IMR-90 (cell line): ENCODE results near the gene CRACR2B. TPM values are rescaled to one million over a fixed set of nuclear protein-coding genes. Genes with fewer than 3 reads are reported as not detected.

Experiments used
- ATAC-seq: fragments of 200-7000 bp; cut with Tn5 transposase; 2 replicates; pipeline ENCODE4 v1.9.1; 2020; ENCODE audit warnings: low read depth, mild to moderate bottlenecking, moderate library complexity
- BruUV-seq: library from RNA; stranded (reverse); fragments of 400-500 nt; replicated peaks from 2 replicates; lab custom pipeline; 2021; lab: Mats Ljungman, UMichigan
- CTCF ChIA-PET: fragments of 300-600 bp; formaldehyde crosslinking; extraction: SDS; loops from one replicate; lab custom pipeline; 2021; ENCODE audit warnings: antibody characterized with exemption; lab: Yijun Ruan, JAX
- POLR2A ChIA-PET: fragments of 300-600 bp; sonication (Branson Sonifier 250); formaldehyde crosslinking; loops from one replicate; lab custom pipeline; 2022; ENCODE audit warnings: antibody characterized with exemption; ENCODE audit not compliant: unreplicated experiment; lab: Charles Lee
- DNase-seq: peaks from one replicate; pipeline ENCODE4 v3.0.0; 2013
- H2AFZ ChIP-seq: replicated peaks from 2 replicates; pipeline ENCODE3; 2013; ENCODE audit warnings: low read length, mild to moderate bottlenecking; ENCODE audit not compliant: poor library complexity
- H2AK5ac ChIP-seq: 2 replicates; pipeline ENCODE4 v1.6.1; 2013; ENCODE audit warnings: low read depth, low read length, inconsistent platforms
- H2AK9ac ChIP-seq: replicated peaks from 2 replicates; pipeline ENCODE3; 2013; ENCODE audit warnings: mild to moderate bottlenecking, low read depth, low read length, moderate library complexity; ENCODE audit not compliant: poor library complexity
- H2BK120ac ChIP-seq: 2 replicates; pipeline ENCODE4 v1.6.1; 2013; ENCODE audit warnings: low read depth, low read length, inconsistent platforms
- H2BK15ac ChIP-seq: 3 replicates; pipeline ENCODE4 v1.6.1; 2013; ENCODE audit warnings: low read depth, low read length, inconsistent platforms
- H2BK20ac ChIP-seq: 2 replicates; pipeline ENCODE4 v1.6.1; 2013; ENCODE audit warnings: low read depth, mild to moderate bottlenecking, inconsistent platforms, low read length, moderate library complexity
- H2BK5ac ChIP-seq: 2 replicates; pipeline ENCODE4 v1.6.1; 2013; ENCODE audit warnings: mild to moderate bottlenecking, low read depth, low read length, inconsistent platforms; ENCODE audit not compliant: poor library complexity, severe bottlenecking
- H3K14ac ChIP-seq: replicated peaks from 2 replicates; pipeline ENCODE4 v1.6.1; 2013; ENCODE audit warnings: low read depth, low read length, inconsistent platforms
- H3K18ac ChIP-seq: 2 replicates; pipeline ENCODE4 v1.6.1; 2013; ENCODE audit warnings: low read depth, low read length, control low read depth
- H3K23ac ChIP-seq: 2 replicates; pipeline ENCODE4 v1.6.1; 2013; ENCODE audit warnings: low read depth, low read length, inconsistent platforms
- H3K27ac ChIP-seq: 2 replicates; pipeline ENCODE4 v1.5.1; 2013; ENCODE audit warnings: mild to moderate bottlenecking, control low read depth, low read length; ENCODE audit not compliant: insufficient read depth
- H3K27me3 ChIP-seq: 2 replicates; pipeline ENCODE4 v1.6.1; 2013; ENCODE audit warnings: low read length; ENCODE audit not compliant: control insufficient read depth, insufficient read depth
- H3K36me3 ChIP-seq: 2 replicates; pipeline ENCODE4 v1.6.1; 2013; ENCODE audit warnings: low read length, mixed read lengths; ENCODE audit not compliant: control insufficient read depth, insufficient read depth
- H3K4ac ChIP-seq: 2 replicates; pipeline ENCODE4 v1.6.1; 2013; ENCODE audit warnings: low read depth, low read length, inconsistent platforms
- H3K4me1 ChIP-seq: 2 replicates; pipeline ENCODE4 v1.6.1; 2013; ENCODE audit warnings: low read length, mixed read lengths; ENCODE audit not compliant: control insufficient read depth, insufficient read depth
- H3K4me2 ChIP-seq: 2 replicates; pipeline ENCODE4 v1.6.1; 2013; ENCODE audit warnings: low read depth, mild to moderate bottlenecking, control low read depth, low read length, moderate library complexity
- H3K4me3 ChIP-seq: 2 replicates; pipeline ENCODE4 v1.5.1; 2013; ENCODE audit warnings: low read depth, mild to moderate bottlenecking, control low read depth, low read length, moderate library complexity; ENCODE audit not compliant: insufficient read depth
- H3K56ac ChIP-seq: 2 replicates; pipeline ENCODE4 v1.6.1; 2013; ENCODE audit warnings: low read length, inconsistent platforms; ENCODE audit not compliant: insufficient read depth; ENCODE audit errors: extremely low read depth
- H3K79me1 ChIP-seq, 2 experiments: 2 replicates each; pipeline ENCODE4 v1.6.1; 2013; ENCODE audit warnings: low read length in 2 of 2, inconsistent platforms in 1 of 2, low read depth in 1 of 2
- H3K9ac ChIP-seq: 2 replicates; pipeline ENCODE4 v1.6.1; 2013; ENCODE audit warnings: low read depth, low read length, control low read depth
- H3K9me1 ChIP-seq: 2 replicates; pipeline ENCODE4 v1.6.1; 2013; ENCODE audit warnings: low read length, inconsistent platforms; ENCODE audit not compliant: insufficient read depth
- H3K9me3 ChIP-seq: 2 replicates; pipeline ENCODE4 v1.6.1; 2013; ENCODE audit warnings: low read length; ENCODE audit not compliant: control insufficient read depth, insufficient read depth
- H4K20me1 ChIP-seq: 2 replicates; pipeline ENCODE4 v1.6.1; 2013; ENCODE audit warnings: low read length, inconsistent platforms; ENCODE audit not compliant: insufficient read depth
- H4K5ac ChIP-seq: 2 replicates; pipeline ENCODE4 v1.6.1; 2013; ENCODE audit warnings: mild to moderate bottlenecking, low read depth, low read length, control low read depth
- H4K8ac ChIP-seq, 2 experiments: 2 replicates each; pipeline ENCODE4 v1.6.1; 2013; ENCODE audit warnings: low read depth in 2 of 2, low read length in 2 of 2, control low read depth in 1 of 2, inconsistent platforms in 1 of 2
- H4K91ac ChIP-seq: 2 replicates; pipeline ENCODE4 v1.6.1; 2013; ENCODE audit warnings: low read depth, low read length, inconsistent platforms; ENCODE audit not compliant: insufficient read depth
- BHLHE40 ChIP-seq: fragments of 150-350 bp; IDR thresholded peaks from 2 replicates; pipeline ENCODE4 v1.6.1; 2016; ENCODE audit warnings: mild to moderate bottlenecking, low read depth, low read length
- CEBPB ChIP-seq: IDR thresholded peaks from 2 replicates; pipeline ENCODE4 v1.6.1; 2012; ENCODE audit warnings: low read depth, low read length, improper control_type of control experiment
- CHD1 ChIP-seq: IDR thresholded peaks from 2 replicates; pipeline ENCODE4 v1.6.1; 2012; ENCODE audit warnings: low read depth, low read length, improper control_type of control experiment
- CTCF ChIP-seq: conservative IDR thresholded peaks from 2 replicates; pipeline ENCODE4 v1.5.1; 2012; ENCODE audit warnings: mild to moderate bottlenecking, low read depth, low read length, improper control_type of control experiment
- ELK1 ChIP-seq: fragments of 150-350 bp; IDR thresholded peaks from 2 replicates; pipeline ENCODE4 v1.6.1; 2016; ENCODE audit warnings: low read depth, mild to moderate bottlenecking, low read length, moderate library complexity, borderline replicate concordance
- FOS ChIP-seq: fragments of 150-350 bp; IDR thresholded peaks from 2 replicates; pipeline ENCODE4 v1.6.1; 2016; ENCODE audit warnings: low read depth, low read length
- MAFK ChIP-seq: IDR thresholded peaks from 2 replicates; pipeline ENCODE4 v1.6.1; 2012; ENCODE audit warnings: low read depth, low read length, improper control_type of control experiment
- MAZ ChIP-seq: IDR thresholded peaks from 2 replicates; pipeline ENCODE4 v1.6.1; 2012; ENCODE audit warnings: low read depth, mild to moderate bottlenecking, low read length, improper control_type of control experiment, moderate library complexity, borderline replicate concordance
- MXI1 ChIP-seq: IDR thresholded peaks from 2 replicates; pipeline ENCODE4 v1.6.1; 2012; ENCODE audit warnings: low read depth, mild to moderate bottlenecking, low read length, moderate library complexity, borderline replicate concordance
- NFE2L2 ChIP-seq: fragments of 150-350 bp; IDR thresholded peaks from 2 replicates; pipeline ENCODE4 v1.6.1; 2016; ENCODE audit warnings: low read depth, mild to moderate bottlenecking, low read length
- POLR2A ChIP-seq: IDR thresholded peaks from 2 replicates; pipeline ENCODE4 v1.6.1; 2012; ENCODE audit warnings: mild to moderate bottlenecking, low read depth, low read length
- RAD21 ChIP-seq: IDR thresholded peaks from 2 replicates; pipeline ENCODE4 v1.6.1; 2012; ENCODE audit warnings: low read length, improper control_type of control experiment
- RCOR1 ChIP-seq: IDR thresholded peaks from 2 replicates; pipeline ENCODE4 v1.6.1; 2012; ENCODE audit warnings: mild to moderate bottlenecking, low read length, improper control_type of control experiment; ENCODE audit not compliant: insufficient replicate concordance
- RFX5 ChIP-seq: IDR thresholded peaks from 2 replicates; pipeline ENCODE4 v1.8.0; 2012; ENCODE audit warnings: low read depth, mild to moderate bottlenecking, low read length, moderate library complexity
- SMC3 ChIP-seq: fragments of 150-350 bp; IDR thresholded peaks from 2 replicates; pipeline ENCODE4 v1.6.1; 2016; ENCODE audit warnings: low read depth, mild to moderate bottlenecking, antibody characterized with exemption, low read length, moderate library complexity
- USF2 ChIP-seq: fragments of 150-350 bp; IDR thresholded peaks from 2 replicates; pipeline ENCODE4 v1.6.1; 2017; ENCODE audit warnings: mild to moderate bottlenecking, antibody characterized with exemption, low read length, low read depth
- WGBS, 2 experiments: methylation state at CpG; one replicate each; pipeline versions ENCODE4 v1.1.5 to v1.1.7; 2013; ENCODE audit warnings: missing lambda C conversion rate in 2 of 2; ENCODE audit not compliant: insufficient read length in 1 of 2; ENCODE audit errors: extremely low coverage in 2 of 2; 5-methylcytosine and 5-hydroxymethylcytosine counted together
- dilution Hi-C: fragments of 300-500 bp; cut with HindIII; formaldehyde crosslinking; loops from one replicate; pipeline ENCODE4 v1.14.3; 2018; ENCODE audit warnings: low sequenced_read_pairs; ENCODE audit not compliant: unreplicated experiment
- in situ Hi-C: fragments of 300-500 bp; cut with MboI; formaldehyde crosslinking; loops from 3 replicates; pipeline ENCODE4 v1.14.3; 2019; ENCODE audit warnings: low sequenced_read_pairs, inconsistent platforms, mixed read lengths
- intact Hi-C: fragments of 100-400 bp; cut with micrococcal nuclease; formaldehyde crosslinking; loops from 2 replicates; pipeline ENCODE4 v1.10.0; 2022
- polyA plus RNA-seq, 3 experiments: library from polyadenylated mRNA; depleted of rRNA; stranded (reverse); fragments of >200 nt; gene quantifications; 2 replicates each; pipeline ENCODE4 v1.2.3, GENCODE V29; 2012; ENCODE audit warnings: low replicate concordance in 1 of 3
- total RNA-seq: library from RNA; depleted of rRNA; stranded (reverse); fragments of >200 nt; gene quantifications from 2 replicates; pipeline ENCODE4 v1.2.3, GENCODE V29; 2012

Gene CRACR2B
- total and polyA plus RNA-seq, 2 of the 4 experiments (the other 2 are of a cell fraction) = 0.54 to 2.5 TPM

- intact Hi-C loops = no loop called here
- H3K4me3 ChIP-seq = no peak overlapping the region
Observed at GRCh38 chr11:793556-793955, 34.2 kb upstream of the CRACR2B start.

More at GRCh38 chr11:793556-793955, 34.2 kb upstream of the CRACR2B start:
- Histone ChIP-seq H3K27me3 (no peaks in the 10 kb centered on the region), H4K91ac (no peak overlapping the region), H2AK5ac (no peak overlapping the region), H2BK15ac (no peak overlapping the region), H2BK120ac (no peak overlapping the region), H3K36me3 (peaks cover 23% of the 10 kb centered on the region; the same call in 1 of the 2 replicates), H4K5ac (no peak overlapping the region), H4K8ac (no peak overlapping the region), H3K27ac (no peak overlapping the region), H3K9me1 (peaks cover 6% of the 10 kb centered on the region; the same call in 1 of the 2 replicates), H2BK5ac (no peak overlapping the region), H4K20me1 (peaks cover 18% of the 10 kb centered on the region), H2BK20ac (no peak overlapping the region), H3K9me3 (no peaks in the 10 kb centered on the region), H2AK9ac (no peak overlapping the region), H3K23ac (no peak overlapping the region), H3K56ac (no peak overlapping the region), H3K14ac (no peak overlapping the region), H3K4me2 (no peak overlapping the region), H3K79me1 (peaks cover 0 to 27% of the 10 kb centered on the region in 2 experiments; a peak in 3 of 4 replicates), H3K4me1 (peaks cover 16% of the 10 kb centered on the region), H3K9ac (no peak overlapping the region), H2AFZ (peak overlapping the region; percentile 5), H3K18ac (no peak overlapping the region), H3K4ac (no peak overlapping the region)
- TF ChIP-seq POLR2A = no peak
- TF ChIP-seq CEBPB = no peak
- no peak for TF ChIP-seq MXI1
- no peak for TF ChIP-seq CHD1
- no peak for TF ChIP-seq BHLHE40
- no peak for TF ChIP-seq RFX5
- TF ChIP-seq MAZ = no peak
- no peak for TF ChIP-seq SMC3
- no peak for TF ChIP-seq NFE2L2
- no peak for TF ChIP-seq CTCF
- no peak for TF ChIP-seq RCOR1
- no peak for TF ChIP-seq RAD21
- TF ChIP-seq FOS = no peak
- no peak for TF ChIP-seq ELK1
- no peak for TF ChIP-seq USF2
- TF ChIP-seq MAFK = no peak
- CTCF ChIA-PET = no interaction called here
- no CpG with 5 or more reads among the region's 7 CpGs for WGBS, 2 experiments
- DNase-seq (no peak), ATAC-seq (no peak)
- no TSS peak for BruUV-seq
- dilution Hi-C loops = no loop called here
- in situ Hi-C loops = no loop called here
- POLR2A ChIA-PET = no interaction called here
